BJ (cell line): ENCODE results near the gene GRB10. TPM values are rescaled to one million over a fixed set of nuclear protein-coding genes. Genes with fewer than 3 reads are reported as not detected.

Experiments
- CTCF ChIA-PET: fragments of 350-600 bp; formaldehyde crosslinking; extraction: SDS; loops from one replicate; lab custom pipeline; 2021; ENCODE audit warnings: antibody characterized with exemption, inconsistent platforms; lab: Yijun Ruan, JAX
- POLR2A ChIA-PET: fragments of 300-600 bp; sonication (Branson Sonifier 250); formaldehyde crosslinking; extraction: SDS; loops from one replicate; lab custom pipeline; 2021; ENCODE audit warnings: antibody characterized with exemption; lab: Charles Lee
- DNase-seq: peaks from one replicate; pipeline ENCODE4 v3.0.0-alpha.2; 2011; ENCODE audit warnings: low read depth
- H3K27me3 ChIP-seq: 2 replicates; pipeline ENCODE4 v1.6.0; 2011; ENCODE audit warnings: low read length; ENCODE audit not compliant: control insufficient read depth, insufficient read depth
- H3K36me3 ChIP-seq: 2 replicates; pipeline ENCODE4 v1.5.1; 2011; ENCODE audit warnings: low read length; ENCODE audit not compliant: control insufficient read depth, insufficient read depth
- H3K4me3 ChIP-seq: 2 replicates; pipeline ENCODE4 v1.5.1; 2011; ENCODE audit warnings: low read depth, mild to moderate bottlenecking, control low read depth, low read length
- CTCF ChIP-seq: IDR thresholded peaks from 2 replicates; pipeline ENCODE4 v1.5.1; 2011; ENCODE audit warnings: low read depth, mild to moderate bottlenecking, control low read depth, inconsistent platforms, low read length, moderate library complexity; ENCODE audit not compliant: insufficient read depth
- polyA plus RNA-seq: library from polyadenylated mRNA; depleted of rRNA; stranded (reverse); fragments of >200 nt; gene quantifications from 2 replicates; pipeline ENCODE4 v1.2.3, GENCODE V29; 2011

GRB10 gene
- polyA plus RNA-seq, 1 experiment, result 8.5 TPM

- CTCF ChIA-PET, result no interaction called here
Observed at GRCh38 chr7:50713123-50713965, 69.4 kb downstream of the GRB10 start.

GRCh38 chr7:50712252-50713122, 70.2 kb downstream of the GRB10 start:
- H3K27me3 ChIP-seq, result no peaks in the 10 kb centered on the region
- POLR2A ChIA-PET, result no interaction called here
- no peak overlapping the region for H3K4me3 ChIP-seq
- TF ChIP-seq CTCF, result no peak
- CTCF ChIA-PET, result interaction anchor here (0.6 to 1.0 kb wide), 2 partner anchors 33 to 34 kb away, joined by 3 read pairs; no protein-coding TSS in a partner anchor
- no peak for DNase-seq
- H3K36me3 ChIP-seq, result 0 out of 2 replicates have a peak, but pooled peaks cover 1% of the 10 kb centered on the region

More at GRCh38 chr7:50713123-50713965, 69.4 kb downstream of the GRB10 start:
- no peak for DNase-seq
- TF ChIP-seq CTCF, result no peak
- POLR2A ChIA-PET, result no interaction called here
- Histone ChIP-seq H3K27me3 (no peaks in the 10 kb centered on the region), H3K4me3 (no peak overlapping the region), H3K36me3 (0 out of 2 replicates have a peak, but pooled peaks cover 1% of the 10 kb centered on the region)

GRCh38 chr7:50711271-50712175, 71.2 kb downstream of the GRB10 start:
- DNase-seq, result no peak
- H3K36me3 ChIP-seq, result 0 out of 2 replicates have a peak, but pooled peaks cover 1% of the 10 kb centered on the region
- no peak for TF ChIP-seq CTCF
- POLR2A ChIA-PET, result no interaction called here
- no peak overlapping the region for H3K4me3 ChIP-seq
- no peaks in the 10 kb centered on the region for H3K27me3 ChIP-seq
- CTCF ChIA-PET, result interaction anchor here (0.6 to 1.0 kb wide), 3 partner anchors 9 to 33 kb away, joined by 3 read pairs; no protein-coding TSS in a partner anchor

GRCh38 chr7:50710441-50711154, 72.1 kb downstream of the GRB10 start:
- POLR2A ChIA-PET, result no interaction called here
- no peaks in the 10 kb centered on the region for H3K27me3 ChIP-seq
- TF ChIP-seq CTCF, result no peak
- H3K4me3 ChIP-seq, result no peak overlapping the region
- 0 out of 2 replicates have a peak, but pooled peaks cover 1% of the 10 kb centered on the region for H3K36me3 ChIP-seq
- DNase-seq, result no peak
- CTCF ChIA-PET, result no interaction called here
